NCI-H345 treated with DMSO at 0.1 percent for 48 hours (cell line): ENCODE measurements around the gene SNX9.
"Not testable (repeated sequence)": the region's sequence is repeated elsewhere in the genome, so short reads cannot be mapped to it uniquely, and the experiment has no call there.

Experiments
- DNase-seq: peaks from one replicate; lab custom pipeline; 2025; ENCODE audit not compliant: unreplicated experiment; lab: John Stamatoyannopoulos, UW

SNX9 gene

DNA sequence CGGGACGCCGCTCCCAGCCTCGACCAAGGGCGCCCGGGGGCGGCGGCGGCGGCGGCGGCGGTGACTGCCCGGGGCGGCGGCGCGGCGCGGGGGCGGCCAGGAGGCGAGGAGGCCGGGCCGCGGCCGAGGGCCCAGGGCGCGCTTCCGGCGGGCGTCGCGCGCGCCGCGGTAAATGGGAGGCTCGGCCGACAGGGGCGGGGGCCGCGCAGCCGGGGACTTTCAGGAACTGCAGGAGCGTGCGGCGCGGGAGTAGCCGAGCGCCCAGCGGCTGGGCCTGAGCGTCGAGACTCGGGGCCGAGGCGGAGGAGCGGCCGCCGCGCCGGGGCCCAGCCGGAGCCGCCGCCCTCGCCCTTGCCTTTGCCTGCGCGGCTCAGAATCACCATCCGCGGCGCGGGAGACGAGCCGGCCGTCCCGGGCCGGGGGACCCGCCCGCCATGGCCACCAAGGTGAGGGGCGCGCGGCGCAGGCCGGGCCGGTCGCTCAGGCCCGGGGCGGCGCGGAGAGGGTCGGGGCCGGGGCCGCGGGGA lies at the start of gene SNX9:
Gene SNX9 (plus strand): TSS at position 246 of the 527 bp plus-strand sequence. CDS start 189 bp downstream, at position 435.
- DNase-seq, result peak; percentile 22

DNA sequence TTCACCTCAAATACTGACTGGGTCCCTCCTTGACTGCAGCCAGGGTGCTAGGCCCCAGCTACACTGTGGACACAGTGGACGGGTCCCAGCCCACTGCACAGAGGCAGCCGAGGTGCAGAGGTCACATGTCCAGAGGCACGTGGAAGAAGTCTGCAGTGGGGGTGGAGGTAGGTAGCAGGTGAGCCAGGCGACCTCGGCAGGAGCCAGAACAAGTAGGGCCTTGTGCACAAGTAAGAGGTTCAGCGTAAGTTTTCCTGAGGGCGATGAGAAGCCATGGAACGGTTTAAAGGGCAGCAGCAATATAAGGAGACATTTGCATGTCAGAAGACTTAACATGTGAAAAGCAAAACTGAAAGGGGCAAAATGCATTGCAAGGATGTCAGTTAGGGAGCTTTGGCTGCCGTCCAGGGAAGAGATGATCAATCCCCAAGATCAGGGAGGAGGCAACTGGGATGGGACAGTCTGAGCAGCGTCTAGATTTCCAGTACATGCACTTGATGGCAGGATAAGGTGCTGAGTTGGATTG lies 49.7 kb upstream of the SNX9 start:
- no peak for DNase-seq

DNA sequence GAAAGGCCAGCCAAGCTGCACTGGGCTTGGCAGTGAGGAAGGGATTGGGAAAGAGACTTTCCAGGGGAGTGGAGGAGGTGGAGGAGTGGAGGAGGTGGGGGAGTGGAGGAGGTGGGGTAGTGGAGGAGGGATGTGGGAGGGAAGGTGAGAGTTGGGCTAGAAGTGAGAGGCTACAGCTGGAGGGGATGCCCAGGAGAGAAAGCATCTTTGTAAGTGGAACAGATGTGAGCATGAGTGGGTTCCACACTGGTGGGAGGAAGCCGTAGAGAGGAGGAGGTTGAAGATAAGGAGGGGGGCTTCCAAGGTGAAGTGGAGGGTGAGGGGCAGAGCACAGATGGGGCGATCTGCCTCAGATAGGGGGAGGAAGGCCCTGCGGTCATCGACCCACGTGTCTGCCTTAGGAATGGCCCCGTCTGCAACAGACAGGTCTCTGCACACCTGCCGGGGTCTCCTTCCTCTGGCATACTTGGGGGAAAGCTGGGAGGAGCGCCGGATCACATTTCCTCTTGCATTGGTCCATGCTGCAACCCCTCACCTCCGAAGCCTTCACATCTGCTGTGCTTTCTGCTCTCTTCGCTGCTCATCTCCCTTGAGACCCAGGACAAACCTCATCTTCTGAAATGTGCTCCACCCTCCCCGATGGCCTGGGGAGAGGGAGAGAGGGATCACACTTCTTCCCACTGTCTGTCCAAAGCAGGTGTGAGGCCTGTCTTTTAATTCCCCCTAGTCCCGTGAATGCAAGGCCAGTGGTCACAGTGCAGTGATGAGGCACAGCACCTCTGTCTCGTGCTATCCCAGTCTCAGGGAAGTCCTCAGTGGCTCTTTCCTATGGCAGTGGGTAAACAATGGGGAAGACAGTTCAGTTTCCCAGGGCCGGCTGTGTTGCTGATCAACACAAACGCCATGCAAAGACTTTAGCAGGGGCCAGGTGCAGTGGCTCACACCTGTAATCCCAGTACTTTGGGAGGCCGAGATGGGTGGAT lies 48.6 kb upstream of the SNX9 start:
- DNase-seq, result no peak

DNA sequence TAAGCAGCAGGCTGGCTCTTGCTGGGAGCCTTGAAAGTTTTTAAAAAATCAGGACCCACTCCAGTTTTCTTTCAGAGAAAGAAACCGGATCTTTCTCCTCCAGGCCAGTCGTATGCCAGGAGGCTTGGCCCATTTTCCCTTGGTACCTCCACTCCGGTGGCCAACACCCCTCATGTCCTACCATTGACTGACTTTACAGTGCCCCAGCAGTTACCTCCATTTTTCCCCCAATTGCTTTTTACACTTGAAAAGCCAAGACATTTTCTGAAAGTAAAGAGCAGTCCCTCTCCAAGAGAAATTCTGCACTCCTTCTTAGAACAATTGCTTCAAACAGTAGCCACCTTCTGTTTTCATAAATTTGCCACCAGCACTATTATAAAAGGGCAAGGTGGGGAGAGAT lies 47.7 kb upstream of the SNX9 start:
- DNase-seq, result no peak

DNA sequence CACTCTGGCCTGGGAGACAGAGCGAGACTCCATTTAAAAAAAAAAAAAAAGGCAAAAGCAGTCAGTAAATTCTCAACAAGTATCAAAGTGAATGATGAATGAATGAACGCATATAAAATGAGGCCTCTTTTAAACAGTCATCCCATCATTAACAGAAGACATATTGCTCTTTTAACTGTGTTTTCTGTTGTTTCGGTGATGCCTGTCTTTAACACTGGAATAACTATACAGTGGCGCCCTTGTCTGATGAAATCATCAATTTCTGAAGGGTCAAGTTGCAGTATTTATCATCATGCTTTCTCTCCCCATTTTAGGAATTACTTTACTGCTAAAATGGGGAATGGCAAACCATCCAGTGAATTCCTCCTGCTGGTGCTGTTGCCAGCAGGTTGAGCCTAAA lies 45.7 kb upstream of the SNX9 start:
- DNase-seq, result no peak

DNA sequence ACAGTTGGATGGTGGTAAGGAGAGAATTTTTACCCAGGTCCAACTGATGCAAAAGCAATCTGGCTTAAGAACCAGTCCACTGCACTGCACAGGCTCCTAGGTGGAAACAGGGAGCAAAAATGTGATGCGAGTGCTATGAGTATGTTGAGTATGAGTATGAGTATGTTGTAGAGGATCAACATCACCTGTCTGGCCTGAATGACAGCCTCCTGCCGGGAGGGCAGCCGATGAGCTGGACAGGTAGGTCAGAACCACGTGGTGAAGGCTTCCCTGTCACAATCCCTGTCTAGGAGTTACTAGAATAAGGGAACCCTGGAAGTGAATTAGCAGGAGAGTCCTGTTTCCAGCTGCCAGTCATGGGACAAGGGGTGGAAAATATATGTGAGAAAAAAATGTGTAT lies 44.3 kb upstream of the SNX9 start:
- no peak for DNase-seq

DNA sequence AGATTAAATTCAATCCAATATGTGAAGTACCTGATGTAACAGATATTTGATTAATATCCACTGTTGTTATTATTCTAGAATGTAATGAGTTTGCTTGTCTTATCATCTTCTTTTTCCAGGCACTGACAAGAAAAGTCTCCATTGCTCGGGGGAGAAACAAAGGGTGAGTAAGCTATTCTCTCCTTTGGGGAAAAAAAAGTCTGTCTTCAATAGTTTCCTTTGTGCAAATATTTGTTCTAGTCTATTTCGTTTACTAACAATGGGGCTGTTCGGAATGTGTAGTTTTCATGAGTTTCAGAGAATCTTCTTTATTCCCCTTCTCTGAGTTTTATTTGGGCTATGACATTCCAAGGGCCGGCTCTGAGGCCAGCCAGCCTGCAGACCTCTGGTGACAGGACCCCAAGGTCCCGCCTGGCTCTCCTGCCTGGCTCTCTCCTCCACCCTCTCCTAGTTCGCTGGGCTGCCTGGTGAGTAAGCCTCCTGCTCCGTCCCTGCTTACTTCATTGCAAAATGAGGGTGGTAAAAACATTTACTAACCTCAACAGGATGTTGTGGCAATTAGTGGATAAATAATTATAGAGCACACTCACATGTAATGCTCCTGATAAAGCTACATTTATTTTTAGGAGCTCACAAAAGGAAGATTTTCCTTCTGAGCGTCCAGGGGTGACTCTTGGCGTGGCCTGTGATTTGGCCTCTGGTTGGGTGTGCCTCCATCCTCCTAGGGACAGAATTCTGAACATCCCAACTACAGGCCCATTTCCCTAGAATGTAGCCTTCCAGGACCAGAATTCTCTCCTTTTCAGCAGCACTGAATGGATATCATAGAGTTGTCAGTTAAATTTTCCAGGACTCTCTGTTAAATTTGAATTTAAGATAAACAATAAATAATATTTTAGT lies 43.1 kb upstream of the SNX9 start:
- no peak for DNase-seq

DNA sequence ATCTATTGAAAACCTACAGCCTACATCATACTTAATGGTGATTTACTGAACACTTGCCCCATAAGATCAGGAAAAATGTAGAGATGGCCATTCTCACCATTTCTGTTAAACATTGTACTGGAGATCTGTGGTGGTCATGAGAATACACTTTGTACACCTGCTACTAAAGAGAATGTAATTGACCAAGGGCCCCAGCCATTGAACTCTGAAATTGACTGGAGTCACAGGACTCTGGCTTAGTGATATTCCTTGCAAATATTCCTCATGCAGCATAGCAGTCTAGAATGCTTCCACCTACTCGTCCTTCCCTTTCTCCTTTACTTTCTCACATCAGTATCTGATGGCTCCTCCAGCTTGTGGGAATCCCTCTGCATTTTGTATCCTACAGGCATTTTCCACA lies 37.4 kb upstream of the SNX9 start:
- no peak for DNase-seq

DNA sequence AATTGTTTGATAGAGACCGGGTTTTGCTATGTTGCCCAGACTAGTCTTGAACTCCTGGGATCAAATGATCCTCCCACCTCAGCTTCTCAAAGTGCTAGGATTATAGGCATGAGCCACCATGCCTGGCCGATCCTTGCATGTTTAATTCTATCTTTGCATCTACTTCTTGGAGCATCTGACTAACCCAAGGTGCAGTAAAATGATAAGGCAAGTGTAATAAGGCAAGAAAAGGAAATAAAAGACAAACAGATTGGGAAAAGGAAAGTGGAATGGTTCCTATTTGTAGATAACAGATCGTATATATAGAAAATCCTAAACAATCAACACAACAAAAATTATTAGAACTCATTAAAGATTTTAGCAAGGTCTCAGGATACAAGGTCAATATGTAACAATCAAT lies 36.8 kb upstream of the SNX9 start:
- no peak for DNase-seq

DNA sequence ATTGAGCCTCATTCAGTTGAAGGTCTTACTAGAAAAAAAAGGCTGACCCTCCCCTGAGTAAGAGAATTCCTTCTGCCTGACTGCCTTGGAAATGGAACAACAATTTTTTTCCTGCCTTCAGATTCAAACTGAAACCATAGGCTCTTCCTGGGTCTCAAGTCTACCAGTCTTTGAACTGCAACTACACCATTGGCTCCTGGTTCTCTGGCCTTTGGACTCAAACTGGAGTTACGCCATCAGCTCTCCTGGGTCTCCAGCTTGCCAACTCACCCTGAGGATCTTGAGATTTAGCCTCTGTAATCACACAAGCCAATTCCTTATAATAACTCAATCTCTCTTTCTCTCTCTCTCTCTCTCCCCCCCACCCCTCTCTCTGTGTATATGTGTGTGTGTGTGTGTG lies 36.0 kb upstream of the SNX9 start:
- no peak for DNase-seq

DNA sequence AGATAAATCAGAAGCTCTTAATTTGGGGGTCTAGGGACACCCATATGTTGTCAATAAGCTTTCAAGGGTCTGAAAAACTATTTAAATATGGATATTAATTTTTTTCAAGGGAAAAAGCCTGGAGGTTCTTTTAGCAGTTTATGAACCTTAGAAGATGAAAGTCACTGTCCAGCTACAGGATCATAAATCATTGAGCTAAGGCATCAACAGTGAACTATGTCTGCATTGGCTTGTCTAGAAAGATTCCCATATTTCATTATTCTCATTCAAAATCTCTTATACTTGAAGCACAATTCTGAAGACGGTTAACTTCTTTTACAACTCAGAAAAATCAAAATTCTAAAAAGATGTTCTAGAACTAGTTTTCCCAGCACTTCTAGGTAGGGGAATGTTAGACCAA lies 34.9 kb upstream of the SNX9 start:
- no peak for DNase-seq

DNA sequence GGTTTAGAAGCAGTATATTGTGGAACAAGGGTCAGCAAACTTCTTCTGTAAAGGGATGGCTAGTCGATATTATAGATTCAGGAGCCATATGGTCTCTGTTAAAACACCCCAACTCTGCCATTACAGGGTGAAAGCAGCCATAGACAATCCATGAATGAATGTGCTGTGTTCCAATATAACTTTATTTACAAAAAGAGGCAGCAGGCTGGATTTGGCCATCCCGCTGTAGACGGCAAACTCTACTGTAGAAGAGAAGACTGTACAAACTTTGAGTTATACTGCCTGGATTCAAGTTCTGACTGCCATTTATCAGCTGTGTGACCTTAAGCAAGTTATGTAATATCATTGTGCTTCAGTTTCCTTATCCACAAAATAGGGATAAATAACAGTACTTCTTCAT lies 33.7 kb upstream of the SNX9 start:
- no peak for DNase-seq

DNA sequence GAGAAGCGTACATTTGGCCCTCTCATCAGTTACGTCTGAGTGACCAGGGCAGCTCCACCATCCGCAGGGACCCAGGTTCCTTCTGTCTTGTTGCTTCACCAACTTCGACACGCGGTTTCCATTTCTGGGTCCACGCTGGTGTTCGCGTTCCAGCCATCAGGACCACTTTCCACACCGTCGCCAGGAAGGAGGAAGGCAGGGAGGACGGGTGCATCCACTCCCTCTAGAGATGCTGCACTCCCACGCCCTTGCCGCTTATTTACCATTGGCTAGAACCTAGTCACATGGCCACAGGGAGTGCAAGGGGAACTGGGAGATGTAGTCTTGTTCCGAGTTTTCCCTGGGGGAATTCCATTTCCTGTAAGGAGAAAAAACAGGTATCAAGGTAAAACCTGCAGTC lies 33.2 kb upstream of the SNX9 start:
- DNase-seq, result no peak

DNA sequence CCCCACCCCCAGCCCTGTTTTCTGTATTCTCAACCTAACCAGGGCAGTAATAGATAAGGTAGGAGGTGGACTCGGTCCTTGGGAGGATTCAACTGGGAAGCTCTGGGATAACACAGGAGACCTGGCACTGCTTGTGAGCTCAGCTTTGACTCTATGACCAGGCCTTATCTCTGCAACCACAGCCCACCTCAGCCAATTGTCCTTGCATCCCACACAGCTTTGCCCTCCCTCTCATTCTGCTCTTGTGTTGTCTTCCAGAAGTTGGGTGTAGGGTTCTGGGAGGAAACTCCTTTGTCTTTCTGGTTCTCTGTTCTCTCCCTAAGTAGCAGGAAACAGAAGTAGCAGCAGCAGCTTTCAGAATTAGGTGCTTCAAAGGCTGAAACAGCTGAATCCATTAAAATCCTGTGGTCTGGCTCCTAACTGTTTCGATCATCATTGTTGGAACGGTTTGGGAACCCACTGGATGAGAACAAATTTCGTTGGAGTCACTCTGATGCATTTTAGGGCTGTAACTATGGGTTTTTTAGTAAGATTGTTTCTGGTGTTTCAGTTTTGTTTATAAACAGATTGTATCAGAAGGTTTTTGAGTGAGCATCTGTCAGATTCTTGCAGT lies 32.4 kb upstream of the SNX9 start:
- no peak for DNase-seq

DNA sequence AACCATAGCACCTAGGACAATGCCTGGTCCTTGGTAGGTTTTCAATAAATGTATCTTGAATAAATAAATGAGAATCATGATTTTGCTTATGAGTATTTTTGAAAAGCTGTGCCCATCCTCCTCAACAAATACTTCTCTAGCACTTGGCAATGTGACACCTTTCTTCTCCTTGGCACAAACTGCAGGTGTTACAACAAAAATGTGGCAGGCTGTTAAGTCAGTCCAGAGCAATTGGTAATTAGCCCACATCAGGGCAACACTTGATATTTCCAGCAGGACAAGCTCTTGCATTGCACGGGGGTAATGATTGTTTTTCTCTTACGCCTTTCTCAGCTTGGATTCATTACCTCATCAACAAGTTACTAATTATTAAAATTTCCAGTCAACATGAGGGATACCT lies 31.6 kb upstream of the SNX9 start:
- no peak for DNase-seq

DNA sequence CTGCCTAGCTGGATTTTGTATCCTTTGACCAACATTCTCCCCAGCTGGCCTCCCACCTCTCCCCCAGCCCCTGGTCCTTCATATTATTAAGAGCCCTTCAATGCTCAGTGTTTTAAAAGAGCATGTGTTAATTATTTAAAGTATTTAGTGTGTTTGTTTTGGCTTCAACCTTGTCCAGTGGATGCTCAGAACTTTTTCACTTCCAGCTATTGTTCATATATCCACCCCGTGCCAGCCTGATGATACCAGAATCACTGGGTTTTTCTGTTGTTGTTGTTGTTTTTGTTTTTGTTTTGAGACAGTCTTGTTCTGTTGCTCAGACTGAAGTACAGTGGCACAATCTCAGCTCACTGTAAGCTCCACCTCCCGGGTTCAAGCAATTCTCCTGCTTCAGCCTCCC lies 30.4 kb upstream of the SNX9 start:
- no peak for DNase-seq

DNA sequence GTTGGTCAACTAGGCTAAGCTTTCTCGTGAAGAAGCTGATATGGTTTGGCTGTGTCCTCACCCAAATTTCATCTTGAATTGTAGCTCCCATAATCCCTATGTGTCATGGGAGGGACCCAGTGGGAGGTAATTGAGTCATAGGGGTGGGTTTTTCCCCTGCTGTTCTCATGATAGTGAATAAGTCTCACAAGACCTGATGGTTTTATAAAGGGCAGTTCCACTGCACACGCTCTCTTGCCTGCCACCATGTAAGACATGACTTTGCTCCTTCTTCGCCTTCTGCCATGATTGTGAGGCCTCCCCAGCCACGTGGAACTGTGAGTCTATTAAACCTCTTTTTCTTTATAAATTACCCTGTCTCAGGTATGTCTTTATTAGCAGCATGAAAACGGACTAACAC lies 29.0 kb upstream of the SNX9 start:
- not testable (repeated sequence) for DNase-seq

DNA sequence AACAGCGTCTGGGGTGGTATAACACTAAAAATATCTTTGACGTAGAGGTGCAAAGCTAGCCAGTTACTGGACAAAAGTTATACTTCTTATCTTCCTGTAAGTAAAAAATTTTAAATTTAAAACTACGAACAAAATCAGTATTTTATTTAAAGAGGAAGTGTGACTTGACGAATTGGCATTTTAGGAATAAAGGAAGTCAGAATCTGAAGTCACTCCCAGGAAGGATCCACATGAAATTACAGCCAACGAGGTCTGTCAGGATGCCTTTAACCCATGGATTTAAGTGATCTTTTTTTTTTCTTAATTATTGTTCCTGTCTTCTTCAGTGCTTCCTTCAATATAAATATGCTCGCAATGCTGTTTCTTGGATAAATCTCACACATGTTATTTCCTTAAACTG lies 27.2 kb upstream of the SNX9 start:
- no peak for DNase-seq

DNA sequence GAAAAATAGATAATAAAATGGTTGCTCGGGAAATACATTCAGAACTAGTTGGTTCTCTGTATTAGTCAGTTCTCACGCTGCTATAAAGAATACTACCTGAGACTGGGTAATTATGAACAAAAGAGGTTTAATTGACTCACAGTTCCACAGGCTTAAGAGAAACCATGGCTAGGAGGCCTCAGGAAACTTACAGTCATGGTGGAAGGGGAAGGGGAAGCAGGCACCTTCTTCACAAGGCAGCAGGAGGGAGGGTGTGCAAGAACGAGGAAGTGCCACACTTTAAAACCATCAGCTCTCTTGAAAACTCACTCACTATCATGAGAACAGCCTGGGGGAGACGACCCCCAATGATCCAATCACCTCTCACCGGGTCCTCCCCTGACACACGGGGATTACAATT lies 24.2 kb upstream of the SNX9 start:
- DNase-seq, result no peak

DNA sequence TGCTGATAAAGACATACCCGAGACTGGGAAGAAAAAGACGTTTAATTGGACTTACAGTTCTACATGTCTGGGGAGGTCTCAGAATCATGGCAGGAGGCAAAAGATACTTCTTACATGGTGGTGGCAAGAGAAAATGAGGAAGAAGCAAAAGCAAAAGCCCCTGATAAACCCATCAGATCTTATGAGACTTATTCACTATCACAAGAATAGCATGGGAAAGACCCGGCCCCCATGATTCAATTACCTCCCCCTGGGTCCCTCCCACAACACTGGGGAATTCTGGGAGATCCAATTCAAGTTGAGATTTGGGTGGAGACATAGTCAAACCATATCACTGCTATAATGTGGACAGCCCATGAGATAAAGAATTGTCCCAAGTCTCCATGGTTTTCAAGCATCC lies 23.5 kb upstream of the SNX9 start:
- not testable (repeated sequence) for DNase-seq
